RKO (cell line): ENCODE measurements around the gene DNPH1.

Experiments used
- DNase-seq: peaks from one replicate; pipeline ENCODE4 v3.0.0-alpha.2; 2016; ENCODE audit warnings: low spot score

The DNPH1 gene

GRCh38 chr6:43181621-43181941 lies 47.7 kb downstream of the DNPH1 start:
- no peak for DNase-seq

- peak; percentile 14 for DNase-seq
Measured at GRCh38 chr6:43180985-43181384, 48.3 kb downstream of the DNPH1 start.

GRCh38 chr6:43180058-43180457 lies 49.2 kb downstream of the DNPH1 start:
- DNase-seq: no peak

- DNase-seq: no peak
Measured at GRCh38 chr6:43178951-43179830, 50.1 kb downstream of the DNPH1 start.

- no peak for DNase-seq
Measured at GRCh38 chr6:43178150-43178549, 51.1 kb downstream of the DNPH1 start.

- no peak for DNase-seq
Measured at GRCh38 chr6:43176423-43176786, 52.9 kb downstream of the DNPH1 start.

GRCh38 chr6:43175676-43176422 lies 53.4 kb downstream of the DNPH1 start:
- no peak for DNase-seq
